Measurements from ENCODE around the gene PPP1R15B.

PPP1R15B gene

DNA sequence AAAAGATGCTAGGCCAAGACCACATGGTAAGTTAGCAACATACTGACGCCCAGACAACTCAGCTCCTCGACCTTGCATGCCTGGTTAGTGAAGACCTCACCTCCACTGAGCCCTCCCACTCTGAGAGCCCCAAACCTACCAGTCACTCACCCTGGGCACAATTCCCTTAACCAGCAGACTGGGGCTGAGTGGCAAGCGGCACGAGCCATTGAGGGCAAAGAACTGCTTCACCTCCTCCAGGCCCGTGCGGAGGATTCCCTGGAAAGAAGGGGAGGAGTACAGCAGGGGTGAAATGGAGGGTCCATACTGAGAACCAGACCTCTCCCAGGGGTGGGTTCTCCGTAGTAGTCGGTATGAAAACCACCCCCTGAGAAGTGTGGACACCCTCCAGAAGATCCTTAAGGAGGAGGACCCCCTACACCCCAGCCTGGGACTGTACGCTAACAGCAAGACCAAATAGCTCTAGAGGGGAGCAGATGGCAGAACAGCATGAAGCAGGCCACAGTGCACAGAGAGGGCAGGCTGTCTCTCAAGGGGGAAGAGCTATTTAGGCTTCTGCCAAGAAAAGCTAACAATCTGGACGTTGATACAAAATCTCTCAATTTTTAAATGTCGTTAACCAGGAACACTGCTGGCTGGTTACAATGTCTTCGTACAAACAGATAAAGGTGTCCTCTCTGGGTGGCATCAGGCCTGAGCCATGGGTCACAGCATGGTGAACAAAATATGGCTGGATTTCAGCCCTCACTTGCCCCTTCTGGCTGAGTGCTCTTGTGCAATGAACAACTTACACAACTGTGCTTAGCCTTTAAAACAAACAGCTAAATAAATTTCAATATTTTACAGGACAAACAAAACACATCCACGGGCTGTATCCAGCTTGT is 31.0 kb upstream of the PPP1R15B start:
- Histone ChIP-seq H3K27ac (ENCODE audit: low read depth, low read length) (no peak overlapping the region), H3K4me3 (ENCODE audit: low read depth, low read length) (no peak overlapping the region), H3K9ac (ENCODE audit: low read depth, low read length) (no peak overlapping the region), H3K27me3 (ENCODE audit: control insufficient read depth, insufficient read depth, low read length) (no peaks in the 10 kb centered on the region), H3K36me3 (ENCODE audit: control insufficient read depth, insufficient read depth, low read length) (peaks cover 61% of the 10 kb centered on the region), H3K4me1 (ENCODE audit: control insufficient read depth, insufficient read depth, low read length) (no peaks in the 10 kb centered on the region), H3K9me3 (ENCODE audit: control insufficient read depth, insufficient read depth, low read length) (no peaks in the 10 kb centered on the region)

DNA sequence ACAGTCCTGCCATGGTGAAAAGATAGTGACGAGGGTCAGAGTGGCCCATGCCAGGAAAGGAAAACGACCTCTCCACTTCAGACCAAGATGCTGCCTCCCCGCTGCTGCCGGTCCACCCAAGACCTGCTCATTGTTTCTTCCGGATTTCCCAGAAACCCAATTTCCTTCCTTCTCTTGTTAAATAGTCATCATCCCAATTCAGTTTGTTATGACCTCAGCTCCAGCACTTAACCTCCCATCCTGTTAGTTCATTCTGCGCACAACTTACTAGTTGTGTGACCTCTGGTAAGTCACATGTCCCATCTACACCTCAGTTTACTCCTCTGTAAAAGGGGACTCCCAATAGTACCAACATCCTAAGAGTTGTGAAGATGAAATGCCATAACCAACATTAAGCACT is 29.9 kb upstream of the PPP1R15B start:
- Histone ChIP-seq H3K27ac (ENCODE audit: low read depth, low read length) (no peak overlapping the region), H3K4me3 (ENCODE audit: low read depth, low read length) (no peak overlapping the region), H3K9me3 (ENCODE audit: control insufficient read depth, insufficient read depth, low read length) (no peaks in the 10 kb centered on the region), H3K36me3 (ENCODE audit: control insufficient read depth, insufficient read depth, low read length) (peaks cover 64% of the 10 kb centered on the region), H3K9ac (ENCODE audit: low read depth, low read length) (no peak overlapping the region), H3K4me1 (ENCODE audit: control insufficient read depth, insufficient read depth, low read length) (no peaks in the 10 kb centered on the region), H3K27me3 (ENCODE audit: control insufficient read depth, insufficient read depth, low read length) (no peaks in the 10 kb centered on the region)

DNA sequence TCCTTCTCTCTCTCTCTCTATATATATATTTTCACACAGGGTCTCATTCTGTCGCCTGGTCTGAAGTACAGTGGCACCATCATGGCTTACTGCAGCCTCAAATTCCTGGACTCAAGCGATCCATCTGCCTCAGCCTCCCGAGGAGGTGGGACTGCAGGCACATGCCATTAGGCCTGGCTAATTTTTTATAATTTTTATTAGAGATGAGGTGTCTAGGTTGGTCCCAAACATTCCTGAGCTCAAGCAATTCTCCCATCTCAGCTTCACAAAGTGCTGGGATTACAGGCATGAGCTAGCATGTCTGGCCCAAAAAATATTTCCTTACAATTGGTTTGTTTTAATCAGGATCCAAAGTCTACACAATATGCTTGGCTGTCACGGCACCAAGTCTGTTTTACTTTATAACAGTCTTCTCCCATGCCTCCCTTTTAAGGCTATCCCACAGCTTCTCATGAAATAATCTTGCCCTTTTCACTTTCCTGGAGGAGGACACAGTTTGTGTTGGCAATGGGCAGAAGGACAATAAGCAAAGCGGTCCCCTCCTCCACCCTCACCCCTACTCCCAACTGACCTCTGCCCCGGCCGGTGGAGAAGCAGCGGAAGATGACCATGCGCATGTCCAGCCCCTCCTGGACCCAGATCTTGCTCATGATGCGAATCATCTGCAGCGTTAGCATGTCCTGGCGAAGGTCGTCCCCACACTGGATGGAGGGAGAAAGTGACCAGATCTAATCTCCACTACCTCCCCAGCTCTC is 28.2 kb upstream of the PPP1R15B start:
- Histone ChIP-seq H3K36me3 (ENCODE audit: control insufficient read depth, insufficient read depth, low read length) (peaks cover 63% of the 10 kb centered on the region), H3K9ac (ENCODE audit: low read depth, low read length) (no peak overlapping the region), H3K27me3 (ENCODE audit: control insufficient read depth, insufficient read depth, low read length) (no peaks in the 10 kb centered on the region), H3K9me3 (ENCODE audit: control insufficient read depth, insufficient read depth, low read length) (no peaks in the 10 kb centered on the region), H3K27ac (ENCODE audit: low read depth, low read length) (no peak overlapping the region), H3K4me3 (ENCODE audit: low read depth, low read length) (no peak overlapping the region), H3K4me1 (ENCODE audit: control insufficient read depth, insufficient read depth, low read length) (no peaks in the 10 kb centered on the region)

DNA sequence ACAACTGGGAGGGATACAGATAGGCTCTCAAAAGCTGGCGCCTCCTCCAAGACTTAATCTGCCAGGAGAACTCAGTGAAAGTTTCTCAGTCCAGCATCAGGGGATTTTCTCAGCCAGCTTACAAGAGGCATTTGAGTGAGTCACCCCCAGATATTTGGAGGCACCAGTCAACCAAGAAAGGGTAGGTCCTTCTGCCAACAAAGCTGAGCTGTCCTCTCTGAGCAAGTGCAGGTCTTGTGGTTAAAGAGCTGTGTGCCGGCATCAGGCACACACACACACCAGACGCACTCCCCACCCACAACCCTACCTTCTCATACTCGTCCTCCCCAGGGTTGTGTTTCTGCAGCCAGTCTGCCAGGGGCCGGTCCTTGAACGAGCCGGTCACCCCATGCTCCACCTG is 27.0 kb upstream of the PPP1R15B start:
- Histone ChIP-seq H3K9ac (ENCODE audit: low read depth, low read length) (no peak overlapping the region), H3K36me3 (ENCODE audit: control insufficient read depth, insufficient read depth, low read length) (peaks cover 66% of the 10 kb centered on the region)

DNA sequence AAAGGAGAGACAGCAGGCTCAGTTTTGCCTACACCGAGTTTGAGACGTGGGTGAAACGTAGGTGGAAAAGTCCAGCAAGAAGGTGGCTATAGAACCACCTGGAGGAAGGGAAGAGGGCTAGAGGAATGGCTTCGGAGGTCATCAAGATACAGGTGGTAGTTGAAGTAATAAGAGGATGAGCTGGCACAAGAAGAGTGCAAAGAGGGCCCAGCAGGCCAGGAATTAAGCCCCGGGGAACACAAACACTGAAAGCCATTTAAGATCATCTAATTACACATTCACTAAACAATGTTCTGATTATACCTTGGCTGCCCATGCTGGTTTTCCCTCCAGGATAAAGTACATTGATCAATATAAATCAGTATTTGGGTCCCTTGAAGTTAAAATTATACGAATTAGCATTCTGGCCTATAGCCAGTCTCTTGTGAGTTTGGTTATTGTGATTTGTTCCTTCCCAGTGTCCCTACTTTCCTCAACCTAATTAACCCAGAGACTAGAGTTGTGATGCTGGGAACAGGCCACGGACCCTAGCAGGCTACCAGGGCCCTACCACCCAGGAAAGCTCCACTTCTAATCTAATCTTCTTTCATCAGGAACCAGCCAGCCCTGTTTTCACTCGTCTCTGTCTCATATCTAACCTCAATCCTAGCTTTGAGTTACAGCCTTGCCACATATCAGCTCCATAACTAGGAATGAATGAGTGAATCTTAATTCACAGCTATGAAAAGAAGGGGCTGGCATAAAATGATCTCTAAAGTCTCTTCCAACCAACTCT is 26.4 kb upstream of the PPP1R15B start:
- no peak overlapping the region for H3K9ac ChIP-seq (ENCODE audit: low read depth, low read length)
- no peak overlapping the region for H3K27ac ChIP-seq (ENCODE audit: low read depth, low read length)
- no peaks in the 10 kb centered on the region for H3K27me3 ChIP-seq (ENCODE audit: control insufficient read depth, insufficient read depth, low read length)

More for the DNA sequence above, 27.0 kb upstream of the PPP1R15B start:
- Histone ChIP-seq H3K27ac (ENCODE audit: low read depth, low read length) (no peak overlapping the region), H3K9me3 (ENCODE audit: control insufficient read depth, insufficient read depth, low read length) (no peaks in the 10 kb centered on the region), H3K4me3 (ENCODE audit: low read depth, low read length) (no peak overlapping the region), H3K27me3 (ENCODE audit: control insufficient read depth, insufficient read depth, low read length) (no peaks in the 10 kb centered on the region), H3K4me1 (ENCODE audit: control insufficient read depth, insufficient read depth, low read length) (no peaks in the 10 kb centered on the region)

DNA sequence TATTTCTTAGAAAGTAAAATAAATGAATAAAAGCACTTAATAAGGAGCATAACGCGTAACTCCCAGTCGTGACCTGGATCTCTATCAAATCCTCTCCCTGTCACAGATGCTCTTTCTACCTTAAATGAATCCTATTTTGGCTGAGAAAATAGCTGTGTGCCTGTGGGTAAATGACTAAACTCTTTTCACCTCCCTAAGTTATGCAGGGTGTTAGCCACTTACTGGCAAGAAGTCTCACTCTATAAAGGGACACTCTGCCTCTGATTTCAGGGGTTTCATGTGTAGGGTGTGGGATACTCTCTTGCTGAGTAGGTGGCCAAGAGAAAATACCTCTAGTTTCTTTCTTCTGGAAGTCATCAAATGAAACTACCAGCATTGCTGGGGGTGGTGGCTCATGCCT is 24.3 kb upstream of the PPP1R15B start:
- Histone ChIP-seq H3K27me3 (ENCODE audit: control insufficient read depth, insufficient read depth, low read length) (no peaks in the 10 kb centered on the region), H3K4me1 (ENCODE audit: control insufficient read depth, insufficient read depth, low read length) (no peaks in the 10 kb centered on the region), H3K4me3 (ENCODE audit: low read depth, low read length) (no peak overlapping the region)

More for the DNA sequence above, 26.4 kb upstream of the PPP1R15B start:
- Histone ChIP-seq H3K36me3 (ENCODE audit: control insufficient read depth, insufficient read depth, low read length) (peaks cover 66% of the 10 kb centered on the region), H3K4me1 (ENCODE audit: control insufficient read depth, insufficient read depth, low read length) (no peaks in the 10 kb centered on the region), H3K4me3 (ENCODE audit: low read depth, low read length) (no peak overlapping the region), H3K9me3 (ENCODE audit: control insufficient read depth, insufficient read depth, low read length) (no peaks in the 10 kb centered on the region)

DNA sequence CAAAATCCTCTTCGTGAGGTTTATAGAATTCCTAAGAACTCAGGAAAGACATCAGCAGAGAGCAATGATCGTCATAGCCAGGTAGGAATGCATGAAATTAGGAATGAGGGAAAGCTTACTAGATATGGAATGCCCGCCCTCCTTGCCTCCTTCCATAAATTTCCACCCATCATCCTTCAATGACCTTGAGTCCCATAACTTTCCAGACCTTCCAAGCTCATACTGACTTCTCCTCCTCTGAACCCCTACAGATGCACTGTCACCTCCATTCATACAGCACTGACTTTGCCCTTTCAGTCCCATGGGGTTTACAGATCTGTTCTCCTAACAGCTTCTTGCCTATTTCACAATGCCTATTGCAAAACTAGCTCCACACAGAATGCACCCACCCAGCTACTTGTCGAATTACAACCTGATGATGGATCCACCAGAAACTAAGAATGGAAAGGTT is 23.8 kb upstream of the PPP1R15B start:
- Histone ChIP-seq H3K4me1 (ENCODE audit: control insufficient read depth, insufficient read depth, low read length) (no peaks in the 10 kb centered on the region), H3K36me3 (ENCODE audit: control insufficient read depth, insufficient read depth, low read length) (peaks cover 57% of the 10 kb centered on the region), H3K9ac (ENCODE audit: low read depth, low read length) (no peak overlapping the region), H3K9me3 (ENCODE audit: control insufficient read depth, insufficient read depth, low read length) (no peaks in the 10 kb centered on the region), H3K27ac (ENCODE audit: low read depth, low read length) (no peak overlapping the region), H3K4me3 (ENCODE audit: low read depth, low read length) (no peak overlapping the region), H3K27me3 (ENCODE audit: control insufficient read depth, insufficient read depth, low read length) (no peaks in the 10 kb centered on the region)

More for the DNA sequence above, 24.3 kb upstream of the PPP1R15B start:
- no peak overlapping the region for H3K27ac ChIP-seq (ENCODE audit: low read depth, low read length)
- no peaks in the 10 kb centered on the region for H3K9me3 ChIP-seq (ENCODE audit: control insufficient read depth, insufficient read depth, low read length)
- peaks cover 58% of the 10 kb centered on the region for H3K36me3 ChIP-seq (ENCODE audit: control insufficient read depth, insufficient read depth, low read length)
- no peak overlapping the region for H3K9ac ChIP-seq (ENCODE audit: low read depth, low read length)

DNA sequence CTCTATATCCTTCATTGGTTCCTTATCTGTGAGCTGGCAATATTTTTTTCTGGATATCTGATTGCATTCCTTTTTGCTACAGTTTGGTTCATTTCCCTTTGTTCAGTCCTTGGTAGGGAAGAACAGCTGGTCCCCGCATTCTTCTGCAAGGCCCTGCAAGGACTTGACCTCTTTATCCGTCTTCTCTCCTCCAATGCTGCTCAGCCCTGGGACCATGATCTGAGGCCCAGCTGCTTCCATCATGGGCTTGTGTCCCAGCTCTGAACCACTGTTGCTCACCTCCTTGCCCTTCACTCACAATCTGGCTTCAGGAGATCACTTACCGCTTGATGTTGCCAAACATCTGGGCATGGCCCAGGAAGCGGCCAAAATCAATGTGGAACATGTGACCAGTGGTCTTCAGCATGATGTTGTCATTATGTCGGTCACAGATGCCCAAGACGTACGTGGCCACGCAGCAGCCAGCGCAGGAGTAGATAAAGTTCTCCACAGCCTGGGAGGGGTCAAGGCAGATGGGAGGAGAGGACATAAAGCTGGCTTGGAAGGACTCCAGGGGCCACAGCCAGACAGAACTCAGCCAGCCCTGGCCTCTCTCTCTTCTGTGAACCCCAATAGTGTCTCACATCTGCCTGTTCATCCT is 22.6 kb upstream of the PPP1R15B start:
- Histone ChIP-seq H3K36me3 (ENCODE audit: control insufficient read depth, insufficient read depth, low read length) (peaks cover 54% of the 10 kb centered on the region), H3K9ac (ENCODE audit: low read depth, low read length) (no peak overlapping the region), H3K4me1 (ENCODE audit: control insufficient read depth, insufficient read depth, low read length) (no peaks in the 10 kb centered on the region), H3K27me3 (ENCODE audit: control insufficient read depth, insufficient read depth, low read length) (no peaks in the 10 kb centered on the region), H3K4me3 (ENCODE audit: low read depth, low read length) (no peak overlapping the region), H3K9me3 (ENCODE audit: control insufficient read depth, insufficient read depth, low read length) (no peaks in the 10 kb centered on the region), H3K27ac (ENCODE audit: low read depth, low read length) (no peak overlapping the region)

DNA sequence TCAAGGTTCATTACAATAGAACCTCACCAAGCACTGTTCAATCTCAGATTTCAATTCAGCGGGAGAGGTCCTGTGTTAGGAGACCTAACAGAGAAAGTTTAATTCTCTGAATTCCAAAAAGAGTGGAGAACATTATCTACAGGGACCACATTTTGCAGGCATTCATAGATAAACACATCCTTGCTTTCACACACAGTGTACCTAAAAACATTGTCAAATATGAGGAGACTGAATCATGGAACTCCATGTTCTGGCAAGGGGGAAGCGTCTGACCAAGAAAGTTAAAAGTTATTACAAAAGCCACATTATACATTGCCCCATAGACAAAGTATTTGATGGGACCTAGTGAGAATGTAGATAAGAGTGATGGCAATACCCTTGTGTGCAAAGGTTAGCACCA is 21.1 kb upstream of the PPP1R15B start:
- H3K4me1 ChIP-seq (ENCODE audit: control insufficient read depth, insufficient read depth, low read length), result no peaks in the 10 kb centered on the region
- H3K4me3 ChIP-seq (ENCODE audit: low read depth, low read length), result no peak overlapping the region
- no peak overlapping the region for H3K9ac ChIP-seq (ENCODE audit: low read depth, low read length)
- H3K36me3 ChIP-seq (ENCODE audit: control insufficient read depth, insufficient read depth, low read length), result peaks cover 44% of the 10 kb centered on the region
- no peaks in the 10 kb centered on the region for H3K9me3 ChIP-seq (ENCODE audit: control insufficient read depth, insufficient read depth, low read length)
- H3K27ac ChIP-seq (ENCODE audit: low read depth, low read length), result no peak overlapping the region
- H3K27me3 ChIP-seq (ENCODE audit: control insufficient read depth, insufficient read depth, low read length), result no peaks in the 10 kb centered on the region

DNA sequence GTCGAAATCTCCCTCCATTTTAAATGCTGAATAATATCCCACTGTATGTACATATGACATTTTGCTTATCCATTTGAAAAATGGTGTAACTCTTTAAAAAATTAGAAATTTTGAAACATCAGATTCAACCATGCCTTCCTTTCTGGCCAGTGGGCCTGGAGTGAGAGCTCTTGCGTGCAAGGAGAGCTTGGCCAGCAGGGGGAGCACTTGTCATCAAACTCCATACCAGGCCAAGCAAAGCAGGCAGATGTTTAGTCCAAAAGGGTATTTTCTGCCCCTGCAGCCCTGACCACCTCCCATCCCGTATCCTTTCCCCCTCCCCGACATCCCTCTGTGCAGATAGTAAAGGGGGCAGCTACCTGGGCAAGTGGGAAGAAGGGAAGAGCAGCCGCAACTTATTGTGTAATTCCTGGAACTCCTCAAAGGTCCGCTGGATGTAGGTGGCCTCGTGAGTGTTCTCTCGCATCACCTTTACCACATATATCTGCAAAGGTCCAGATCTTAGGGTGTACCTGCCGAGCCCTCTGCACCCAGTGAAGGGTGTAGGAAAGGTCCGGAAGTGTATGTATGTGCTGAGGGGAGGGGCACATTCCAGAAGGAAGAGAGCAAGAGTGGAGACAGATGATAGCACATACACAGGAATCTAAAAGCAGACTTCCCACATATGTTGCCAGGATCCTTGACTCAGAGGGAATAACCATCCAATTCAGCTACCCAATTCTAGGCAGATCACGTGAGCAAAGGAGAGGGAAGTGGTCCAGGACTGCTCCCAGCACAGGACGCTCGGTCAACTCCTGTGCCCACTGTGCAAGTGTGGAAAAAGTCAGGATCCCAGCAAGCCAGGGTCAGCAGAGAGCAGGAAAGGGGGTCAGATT is 19.9 kb upstream of the PPP1R15B start:
- Histone ChIP-seq H3K36me3 (ENCODE audit: control insufficient read depth, insufficient read depth, low read length) (peaks cover 47% of the 10 kb centered on the region), H3K27ac (ENCODE audit: low read depth, low read length) (no peak overlapping the region)

More for the DNA sequence above, 19.9 kb upstream of the PPP1R15B start:
- Histone ChIP-seq H3K27me3 (ENCODE audit: control insufficient read depth, insufficient read depth, low read length) (no peaks in the 10 kb centered on the region), H3K4me1 (ENCODE audit: control insufficient read depth, insufficient read depth, low read length) (no peaks in the 10 kb centered on the region), H3K9me3 (ENCODE audit: control insufficient read depth, insufficient read depth, low read length) (no peaks in the 10 kb centered on the region), H3K9ac (ENCODE audit: low read depth, low read length) (no peak overlapping the region), H3K4me3 (ENCODE audit: low read depth, low read length) (no peak overlapping the region)
